Erythroblast (primary cell): ENCODE measurements around the gene RIMS1.

Experiments
- GATA1 ChIP-seq: IDR thresholded peaks from 2 replicates; pipeline ENCODE4 v1.6.1; 2011; ENCODE audit warnings: low read depth, mild to moderate bottlenecking, control low read depth, low read length, moderate library complexity
- POLR2A ChIP-seq: IDR thresholded peaks from 2 replicates; pipeline ENCODE4 v1.6.1; 2011; ENCODE audit warnings: mild to moderate bottlenecking, low read length

- TF ChIP-seq POLR2A = no peak
- no peak for TF ChIP-seq GATA1
Measured at GRCh38 chr6:72424476-72424875, 538.1 kb downstream of the RIMS1 start.
